Amniotic stem cell (primary cell): ENCODE measurements around the gene DNM3.

ENCODE experiments used
- DNase-seq: peaks from one replicate; lab custom pipeline; 2025; lab: John Stamatoyannopoulos, UW

Gene DNM3

GRCh38 chr1:171817511-171818265 lies 23.6 kb upstream of the DNM3 start:
- peak; percentile 24 for DNase-seq

DNA sequence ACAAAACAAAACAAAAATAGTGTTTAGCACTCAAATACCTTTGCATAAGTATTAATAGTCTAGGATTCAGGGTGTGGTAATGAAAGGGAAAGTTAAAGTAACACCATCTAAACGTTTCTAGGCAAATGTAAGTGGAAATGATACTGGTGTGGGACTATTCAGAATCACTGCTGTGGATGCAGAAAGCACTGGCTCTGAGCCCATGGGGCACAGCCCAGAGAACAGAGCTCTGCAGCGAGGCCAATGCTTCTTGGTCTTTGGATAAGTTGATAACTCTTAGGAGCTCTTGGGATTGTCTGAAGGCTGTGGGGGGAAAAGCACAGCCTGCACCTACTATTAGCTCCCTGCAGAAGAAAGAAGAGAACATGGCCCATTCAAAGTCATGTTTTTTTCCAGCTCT lies 21.4 kb upstream of the DNM3 start:
- DNase-seq: no peak

- no peak for DNase-seq
Observed at GRCh38 chr1:171826973-171827372, 14.3 kb upstream of the DNM3 start.

GRCh38 chr1:171828794-171829193 lies 12.5 kb upstream of the DNM3 start:
- no peak for DNase-seq

GRCh38 chr1:171833091-171833825 lies 8.0 kb upstream of the DNM3 start:
- DNase-seq: no peak

- DNase-seq: no peak
Observed at GRCh38 chr1:171834821-171835220, 6.5 kb upstream of the DNM3 start.

DNA sequence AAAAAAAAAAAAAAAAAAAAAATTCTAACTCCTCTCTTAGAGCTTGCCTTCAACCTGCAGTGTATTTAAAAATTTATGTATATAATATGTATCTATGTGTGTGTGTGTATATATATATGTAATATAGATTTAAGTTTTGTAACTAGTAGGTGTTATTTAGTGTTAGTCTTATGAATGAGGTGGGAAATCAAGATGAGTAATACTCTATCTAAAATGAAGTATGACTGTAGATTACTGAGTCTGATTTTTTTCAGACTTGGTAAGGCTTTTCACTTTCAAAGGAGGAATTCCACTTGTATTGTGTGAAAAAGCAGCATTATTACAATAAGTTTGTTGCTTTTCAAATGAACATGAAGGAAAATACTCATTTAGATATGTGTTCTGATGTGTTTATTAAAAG lies 5.4 kb upstream of the DNM3 start:
- DNase-seq: no peak

- DNase-seq: no peak
Observed at GRCh38 chr1:171841931-171842761, 848 bp downstream of the DNM3 start.

DNA sequence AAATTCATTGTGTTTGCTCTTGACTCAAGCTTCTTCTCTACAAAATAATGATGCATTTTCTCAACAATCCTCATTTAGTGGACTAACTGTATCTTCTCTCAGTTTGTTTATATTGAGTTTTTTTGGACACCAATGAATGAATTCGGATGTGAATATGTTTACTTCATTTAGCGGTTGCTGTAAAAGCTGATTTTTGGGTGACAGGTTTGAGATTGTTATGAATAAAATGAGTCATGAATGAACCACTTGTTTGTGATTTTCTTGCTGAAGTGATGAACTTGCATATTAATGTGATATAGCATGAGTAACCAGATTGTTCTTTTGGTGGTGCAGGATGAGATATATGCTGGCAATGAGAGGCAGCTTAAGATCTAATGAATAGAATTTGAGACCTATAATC lies 3.1 kb downstream of the DNM3 start:
- no peak for DNase-seq

DNA sequence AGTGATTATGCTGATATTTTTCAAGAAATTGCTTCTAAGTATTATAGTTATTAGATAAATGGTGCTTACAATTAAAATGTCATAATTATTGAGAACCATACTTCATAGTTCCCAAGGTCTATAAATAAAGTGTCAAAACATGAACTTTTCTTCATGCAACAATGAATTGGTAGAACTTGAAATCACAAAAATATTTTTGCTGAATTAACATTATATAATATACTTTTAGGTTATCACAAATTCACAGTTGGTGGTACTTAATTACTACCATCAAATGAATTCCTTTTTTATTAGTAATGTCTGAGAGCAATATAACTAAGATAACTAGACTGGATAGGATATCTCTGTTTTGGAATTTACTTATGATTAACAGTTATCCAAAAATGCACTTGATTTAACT lies 4.7 kb downstream of the DNM3 start:
- no peak for DNase-seq

DNA sequence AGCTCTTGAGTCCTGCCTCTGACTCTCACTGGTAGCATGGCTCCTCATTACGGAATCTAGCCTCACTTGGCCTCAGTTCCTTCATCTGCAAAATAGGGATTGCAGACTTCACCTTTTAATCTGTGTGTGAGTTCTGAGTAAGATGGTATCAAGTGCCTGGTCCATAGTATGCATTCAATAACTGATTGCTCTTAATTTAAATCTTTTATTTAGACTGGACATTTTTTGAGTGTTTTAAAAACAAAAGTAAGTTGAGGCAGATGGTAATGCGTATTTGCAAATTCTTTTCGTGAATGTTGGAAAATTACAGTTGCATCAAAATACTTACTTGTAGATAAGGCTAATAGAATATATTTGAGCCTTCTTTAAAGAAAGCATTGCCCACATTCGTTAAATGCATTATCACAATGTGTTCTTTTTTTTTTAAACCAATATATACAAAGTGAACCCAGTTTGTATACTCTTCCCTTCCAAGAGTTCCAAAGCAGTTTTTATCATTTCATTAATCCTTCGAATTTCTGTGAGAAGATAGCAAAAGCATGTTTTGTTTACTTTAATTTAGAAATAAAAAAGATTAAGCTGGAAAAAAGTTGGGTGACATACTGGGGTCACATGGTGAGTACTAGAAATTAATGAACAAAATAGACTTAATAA lies 8.1 kb downstream of the DNM3 start:
- DNase-seq: no peak

DNA sequence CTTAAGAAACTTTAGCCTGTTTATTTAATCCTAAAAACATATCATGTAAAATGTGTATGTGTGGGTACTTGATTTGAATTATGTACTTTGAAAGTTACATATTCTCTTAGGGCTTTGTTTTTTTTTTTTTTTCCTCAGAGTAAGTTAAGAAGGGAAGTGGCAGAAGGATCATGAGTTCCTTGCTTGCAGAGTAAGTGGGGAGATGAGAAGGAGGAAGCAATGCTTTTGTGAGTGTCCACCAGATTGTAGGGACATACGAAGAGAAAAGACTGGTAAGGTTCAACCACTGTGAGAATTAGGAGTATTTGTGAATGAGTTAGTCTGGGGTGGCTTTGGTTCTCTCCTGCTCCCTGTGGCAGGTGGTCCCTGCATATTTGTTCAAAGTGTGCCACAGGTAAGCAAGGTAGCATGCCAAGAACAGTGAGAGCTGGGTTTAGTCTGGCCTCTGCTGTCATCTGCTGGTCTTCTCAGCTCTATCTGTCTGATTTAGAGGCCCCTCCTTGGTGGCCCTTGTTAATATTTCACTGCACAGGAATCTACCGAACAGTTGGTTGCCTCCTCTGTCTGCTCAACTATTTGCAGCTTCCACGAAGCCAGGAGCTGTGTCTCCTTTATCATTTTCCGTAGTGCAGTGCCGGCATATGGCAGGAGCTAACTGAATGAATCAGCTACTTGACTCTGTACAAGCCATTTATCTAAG lies 9.5 kb downstream of the DNM3 start:
- DNase-seq: no peak

- DNase-seq: peak; percentile 17
Observed at GRCh38 chr1:171852272-171852671, 11.0 kb downstream of the DNM3 start.

DNA sequence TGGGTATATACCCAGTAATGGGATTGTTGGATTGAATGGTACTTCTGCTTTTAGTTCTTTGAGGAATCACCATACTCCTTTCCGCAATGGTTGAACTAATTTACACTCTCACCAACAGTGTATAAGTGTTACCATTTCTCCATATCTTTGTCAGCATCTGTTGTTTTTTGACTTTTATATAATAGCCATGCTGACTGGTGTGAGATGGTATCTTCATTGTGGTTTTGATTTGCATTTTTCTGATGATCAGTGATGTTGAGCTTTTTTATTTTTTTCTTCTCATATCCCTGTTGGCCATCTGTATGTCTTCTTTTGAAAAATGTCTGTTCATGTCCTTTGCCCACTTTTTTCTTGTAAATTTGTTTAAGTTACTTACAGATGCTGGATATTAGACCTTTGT lies 14.1 kb downstream of the DNM3 start:
- DNase-seq: no peak

DNA sequence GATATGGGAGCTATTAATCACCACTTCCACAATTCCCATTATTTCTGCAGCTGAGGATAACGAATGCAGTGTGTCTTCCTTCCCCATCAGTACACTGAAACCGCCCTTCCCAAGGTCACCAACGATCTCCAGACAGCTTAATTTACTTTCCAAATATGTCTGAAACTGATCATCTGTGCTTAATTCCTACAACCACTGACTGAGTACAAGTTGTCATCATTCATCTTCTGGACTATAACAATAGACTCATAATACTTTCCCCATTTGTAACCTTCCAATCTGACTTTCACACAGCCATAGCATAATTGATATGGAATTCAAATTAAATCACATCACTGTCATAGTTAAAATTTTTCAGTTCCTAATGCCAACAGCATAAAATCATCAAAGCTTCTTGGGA lies 17.4 kb downstream of the DNM3 start:
- no peak for DNase-seq

DNA sequence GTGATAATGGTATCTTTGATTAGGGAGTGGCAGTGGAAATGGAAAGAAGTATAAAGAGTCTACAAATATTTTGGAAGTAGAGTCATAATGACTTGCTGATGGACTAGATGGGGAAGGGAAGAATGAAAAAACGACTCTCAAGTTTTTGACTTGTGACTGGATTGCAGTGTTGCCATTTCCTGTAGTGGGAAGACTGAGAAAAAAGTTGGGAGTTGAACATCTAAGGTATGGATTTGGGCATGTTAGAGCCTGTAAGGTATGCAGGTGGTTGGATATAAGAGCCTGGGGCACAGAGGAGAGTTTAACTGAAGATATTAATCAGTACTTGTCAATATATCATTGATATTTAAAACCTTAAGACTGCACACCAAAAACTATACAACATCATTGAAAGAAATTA lies 19.4 kb downstream of the DNM3 start:
- no peak for DNase-seq

DNA sequence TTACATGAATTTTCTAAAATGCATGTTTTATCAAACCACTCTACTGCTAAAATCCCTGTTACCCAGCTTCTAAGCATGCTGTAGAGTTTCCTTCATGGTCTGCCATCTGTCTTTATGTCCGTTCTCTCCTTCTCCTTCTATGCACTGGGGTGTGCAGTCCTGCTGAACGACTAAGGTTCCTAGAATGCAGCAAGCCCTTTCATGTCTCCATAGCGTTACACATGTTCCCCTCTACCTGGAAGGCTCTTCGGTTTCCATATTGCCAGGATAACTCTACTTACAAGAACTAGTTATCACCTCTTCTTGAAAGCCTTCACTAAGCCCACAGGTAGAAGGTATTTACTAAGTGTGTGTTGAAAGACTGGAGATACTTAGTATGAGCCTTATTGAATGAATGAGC lies 22.2 kb downstream of the DNM3 start:
- DNase-seq: no peak

DNA sequence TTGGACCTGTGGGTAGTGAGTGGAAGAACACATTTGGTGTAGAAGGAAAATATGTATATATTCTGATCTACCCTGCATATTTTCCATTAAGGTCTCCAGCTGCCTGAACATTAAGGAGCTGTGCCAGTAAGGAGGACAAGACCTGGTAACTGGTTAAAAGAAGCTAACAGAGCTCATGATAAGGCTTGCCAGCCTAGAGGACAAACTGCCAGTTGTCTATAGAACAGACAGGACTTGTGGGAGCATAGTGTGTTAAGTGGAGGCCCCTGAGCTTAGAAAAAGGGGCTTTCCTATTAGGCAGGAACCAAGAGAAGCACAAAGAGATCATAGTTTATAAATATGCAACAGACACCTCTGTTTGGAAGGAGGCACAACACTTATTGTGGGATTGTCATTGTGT lies 23.0 kb downstream of the DNM3 start:
- DNase-seq: no peak

- DNase-seq: no peak
Observed at GRCh38 chr1:171865106-171865505, 23.8 kb downstream of the DNM3 start.

GRCh38 chr1:171867236-171867635 lies 25.9 kb downstream of the DNM3 start:
- no peak for DNase-seq

DNA sequence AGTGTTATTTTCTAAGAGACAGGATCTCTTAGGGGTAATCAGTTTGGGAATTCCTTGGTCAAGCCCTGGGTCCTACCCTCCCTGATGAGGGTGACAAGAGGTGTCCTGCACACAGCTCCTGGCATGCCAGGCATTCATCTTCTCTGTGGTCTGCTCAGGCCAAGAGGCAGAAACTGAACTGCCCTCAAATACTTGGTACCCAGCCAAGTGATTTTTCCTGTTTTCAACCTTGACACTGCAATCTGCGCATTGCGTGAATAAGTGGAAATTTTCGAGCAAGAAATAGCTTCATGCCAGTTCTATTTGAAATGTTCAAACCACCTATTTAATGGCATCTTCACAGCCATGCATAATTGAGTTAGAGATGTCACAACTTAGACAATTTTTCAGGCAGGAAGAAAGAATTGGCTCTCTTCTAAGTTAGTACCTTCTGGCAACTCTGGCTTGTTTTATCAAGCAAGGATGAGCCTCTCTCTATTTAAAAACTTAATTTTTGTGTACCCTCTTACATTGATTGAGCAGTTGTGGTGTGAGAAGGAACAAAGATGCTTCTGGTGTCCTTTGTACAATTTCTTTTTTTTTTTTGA lies 27.0 kb downstream of the DNM3 start:
- DNase-seq: no peak
